Lung (tissue), 12 donors: ENCODE results near the gene NDUFAB1. TPM values are rescaled to one million over a fixed set of nuclear protein-coding genes. Genes with fewer than 3 reads are reported as not detected.

ENCODE experiments used
- ATAC-seq: fragments of 200-7000 bp; cut with Tn5 transposase; one replicate; pipeline ENCODE4 v1.9.1; 2020; ENCODE audit warnings: moderate number of reproducible peaks; ENCODE audit not compliant: insufficient read depth, low FRiP score
- DNase-seq, 3 donors: peaks; one replicate each; pipeline ENCODE4 v3.0.0-alpha.2; 2013 to 2017
- H3K27ac ChIP-seq, 2 donors: one replicate each; pipeline ENCODE4 v1.5.1; 2013; ENCODE audit warnings: mild to moderate bottlenecking in 2 of 2, moderate library complexity in 2 of 2, control low read depth in 1 of 2, inconsistent platforms in 1 of 2, low read depth in 1 of 2, low read length in 1 of 2
- H3K27me3 ChIP-seq, 3 donors: one replicate each; pipeline ENCODE4 v1.5.1; 2013; ENCODE audit warnings: low read length in 2 of 3; ENCODE audit not compliant: control insufficient read depth in 3 of 3, insufficient read depth in 3 of 3
- H3K36me3 ChIP-seq, 4 donors: one replicate each; pipeline ENCODE4 v1.5.1; 2013; ENCODE audit warnings: low read length in 4 of 4, mild to moderate bottlenecking in 1 of 4, moderate library complexity in 1 of 4; ENCODE audit not compliant: control insufficient read depth in 4 of 4, insufficient read depth in 4 of 4
- H3K4me1 ChIP-seq, 5 donors: one replicate each; pipeline ENCODE4 v1.5.1; 2013; ENCODE audit warnings: low read length in 5 of 5, mild to moderate bottlenecking in 2 of 5, moderate library complexity in 1 of 5; ENCODE audit not compliant: control insufficient read depth in 5 of 5, insufficient read depth in 5 of 5
- H3K4me3 ChIP-seq: one replicate; pipeline ENCODE4 v1.5.1; 2013; ENCODE audit warnings: mild to moderate bottlenecking, control low read depth, moderate library complexity
- H3K9ac ChIP-seq, 2 donors: one replicate each; pipeline ENCODE4 v1.5.1; 2013; ENCODE audit warnings: low read length in 2 of 2, control low read depth in 1 of 2; ENCODE audit not compliant: insufficient read depth in 1 of 2
- H3K9me3 ChIP-seq, 4 donors: one replicate each; pipeline ENCODE4 v1.5.1; 2013; ENCODE audit warnings: low read length in 3 of 4, mild to moderate bottlenecking in 1 of 4, moderate library complexity in 1 of 4; ENCODE audit not compliant: control insufficient read depth in 4 of 4, insufficient read depth in 3 of 4
- CTCF ChIP-seq: IDR thresholded peaks from 2 replicates; pipeline ENCODE4 v1.5.1; 2012; ENCODE audit warnings: mild to moderate bottlenecking; ENCODE audit errors: control extremely low read depth, extremely low read depth
- WGBS, 2 donors: extraction: QIAGEN DNeasy Blood & Tissue Kit; methylation state at CpG; one replicate each; pipeline ENCODE4 v1.1.7; 2013; 5-methylcytosine and 5-hydroxymethylcytosine counted together
- polyA plus RNA-seq, 2 donors: library from polyadenylated mRNA; stranded (reverse); fragments of 200-250 nt; gene quantifications; one replicate each; pipeline ENCODE4 v1.2.1, GENCODE V29; 2013
- total RNA-seq, 2 donors: library from RNA; depleted of rRNA in 1 of 2; stranded (reverse); fragments of >200 nt in 1 of 2; gene quantifications; one replicate each; pipeline ENCODE4 v1.2.1, GENCODE V29; 2014 to 2021
- donor health status: control.
- donor health status: control.
- donor health status: Bipolar disorder and iron deficiency.
- donor health status: healthy.
- donor health status: DM: yes; HTN: yes; CAD: no.

The NDUFAB1 gene
- total and polyA plus RNA-seq, 4 donors, result 67.4 to 127 (median 90.1) TPM

DNA sequence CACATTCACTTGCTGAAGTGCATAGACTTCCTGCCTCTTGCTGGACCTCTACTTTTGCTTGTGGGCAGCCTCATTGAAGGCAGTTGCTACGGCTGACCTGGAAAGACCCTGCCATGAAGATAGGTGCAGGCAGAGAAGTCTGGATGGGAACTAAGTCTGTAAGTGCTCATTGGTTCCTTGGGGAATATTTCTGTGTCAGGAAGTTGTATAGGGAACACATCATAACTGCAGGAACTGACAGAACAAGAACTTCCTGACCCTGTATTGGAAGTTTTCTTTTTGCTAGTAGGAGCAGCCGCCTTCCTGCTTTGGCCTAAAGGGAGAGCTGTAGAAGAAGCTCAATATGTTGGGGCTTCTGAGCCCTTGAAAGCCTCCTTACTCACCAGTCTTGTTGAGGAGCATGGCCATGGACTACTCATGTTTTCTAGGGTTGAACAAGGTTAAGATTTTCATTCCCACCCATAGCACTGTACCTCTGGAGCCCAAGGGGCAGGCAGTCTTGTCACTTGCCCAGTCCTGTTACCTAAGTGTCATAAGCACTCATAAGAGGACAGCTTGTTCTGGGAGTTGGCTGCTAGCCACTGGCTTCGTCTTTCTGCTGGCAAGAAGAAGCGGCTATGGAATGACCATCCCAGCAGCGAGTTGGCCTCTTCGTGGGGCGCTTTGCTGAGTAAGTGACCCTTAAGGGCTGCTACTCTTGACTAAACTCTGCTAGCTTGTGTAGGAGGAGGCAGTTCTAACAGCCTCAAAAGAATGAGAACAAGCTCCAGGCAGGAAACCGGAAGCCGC lies 31.3 kb downstream of the NDUFAB1 start:
- no peak overlapping the region for H3K9ac ChIP-seq
- peaks cover 0 to 2% (median 0%) of the 10 kb centered on the region in 5 donors for H3K4me1 ChIP-seq
- ATAC-seq (no peak), DNase-seq (no peak)
- peaks cover 39 to 56% (median 50%) of the 10 kb centered on the region in 4 donors for H3K36me3 ChIP-seq
- no peaks in the 10 kb centered on the region for H3K27me3 ChIP-seq
- H3K9me3 ChIP-seq, result no peaks in the 10 kb centered on the region
- WGBS, 2 donors, result 90 to 95% methylated on average over 9 of the region's 9 CpGs
- TF ChIP-seq CTCF, result no peak
- H3K4me3 ChIP-seq, result no peak overlapping the region
- H3K27ac ChIP-seq, result peak overlapping the region in 1 of 2 donors; percentile 70

GRCh38 chr16:23563186-23563585 lies 32.9 kb downstream of the NDUFAB1 start:
- H3K4me1 ChIP-seq, result peaks cover 0 to 10% (median 9%) of the 10 kb centered on the region in 5 donors
- H3K4me3 ChIP-seq, result no peak overlapping the region
- no peak overlapping the region for H3K27ac ChIP-seq
- no peaks in the 10 kb centered on the region for H3K27me3 ChIP-seq
- TF ChIP-seq CTCF, result no peak
- H3K36me3 ChIP-seq, result peaks cover 38 to 60% (median 49%) of the 10 kb centered on the region in 4 donors
- 90 to 94% methylated on average over 6 of the region's 6 CpGs for WGBS, 2 donors
- no peak for DNase-seq
- no peak overlapping the region for H3K9ac ChIP-seq
- H3K9me3 ChIP-seq, result no peaks in the 10 kb centered on the region
- ATAC-seq, result no peak

DNA sequence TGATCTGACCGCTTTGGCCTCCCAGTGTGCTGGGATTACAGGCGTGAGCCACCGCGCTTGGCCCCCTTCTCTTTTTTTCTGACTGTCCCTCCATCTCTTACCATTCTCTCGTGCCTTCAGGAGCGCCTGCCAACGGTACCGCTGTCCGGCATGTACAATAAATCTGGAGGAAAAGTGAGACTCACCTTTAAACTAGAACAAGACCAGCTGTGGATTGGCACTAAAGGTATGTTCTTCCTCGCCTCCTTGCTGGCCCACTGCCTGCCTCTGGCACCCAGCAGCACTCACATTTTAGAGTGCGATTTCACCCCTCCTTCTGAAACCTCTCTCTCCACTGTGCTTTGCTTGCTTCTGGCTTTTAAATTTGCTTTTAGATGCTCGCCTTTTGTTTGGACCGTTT lies 33.6 kb downstream of the NDUFAB1 start:
- H3K9ac ChIP-seq, result no peak overlapping the region
- H3K4me1 ChIP-seq, result peaks cover 0 to 10% (median 10%) of the 10 kb centered on the region in 5 donors
- TF ChIP-seq CTCF, result no peak
- ATAC-seq, result no peak
- H3K27me3 ChIP-seq, result no peaks in the 10 kb centered on the region
- no peak overlapping the region for H3K4me3 ChIP-seq
- H3K36me3 ChIP-seq, result peaks cover 35 to 56% (median 45%) of the 10 kb centered on the region in 4 donors
- no peak for DNase-seq
- 97% methylated on average over 13 of the region's 13 CpGs for WGBS, 2 donors
- no peak overlapping the region for H3K27ac ChIP-seq
- H3K9me3 ChIP-seq, result no peaks in the 10 kb centered on the region
